Measurements from ENCODE around the gene C2CD4B.

The C2CD4B gene

GRCh38 chr15:62190675-62191074 lies 25.6 kb upstream of the C2CD4B start:
- DNase-seq (ENCODE audit: low read depth) = no peak
- no peak for TF ChIP-seq CTCF (conservative IDR thresholded peaks at IDR 0.05; ENCODE audit: low read length)

GRCh38 chr15:62190274-62190673 lies 25.2 kb upstream of the C2CD4B start:
- H3K4me3 ChIP-seq (ENCODE audit: low read length) = no peak overlapping the region
- TF ChIP-seq CTCF (conservative IDR thresholded peaks at IDR 0.05; ENCODE audit: low read length) = no peak
- no peak for DNase-seq (ENCODE audit: low read depth)

More at GRCh38 chr15:62190675-62191074, 25.6 kb upstream of the C2CD4B start:
- H3K4me3 ChIP-seq (ENCODE audit: low read length) = no peak overlapping the region

GRCh38 chr15:62188744-62189143 lies 23.7 kb upstream of the C2CD4B start:
- no peak for TF ChIP-seq CTCF (conservative IDR thresholded peaks at IDR 0.05; ENCODE audit: low read length)
- DNase-seq (ENCODE audit: low read depth) = no peak
- no peak overlapping the region for H3K4me3 ChIP-seq (ENCODE audit: low read length)

- no peak for TF ChIP-seq CTCF (conservative IDR thresholded peaks at IDR 0.05; ENCODE audit: low read length)
- DNase-seq (ENCODE audit: low read depth) = no peak
- H3K4me3 ChIP-seq (ENCODE audit: low read length) = no peak overlapping the region
Observed at GRCh38 chr15:62187910-62188309, 22.8 kb upstream of the C2CD4B start.

- no peak overlapping the region for H3K4me3 ChIP-seq (ENCODE audit: low read length)
- no peak for DNase-seq (ENCODE audit: low read depth)
- TF ChIP-seq CTCF (conservative IDR thresholded peaks at IDR 0.05; ENCODE audit: low read length) = no peak
Observed at GRCh38 chr15:62187425-62187824, 22.3 kb upstream of the C2CD4B start.

GRCh38 chr15:62186578-62186977 lies 21.5 kb upstream of the C2CD4B start:
- TF ChIP-seq CTCF (conservative IDR thresholded peaks at IDR 0.05; ENCODE audit: low read length) = no peak
- H3K4me3 ChIP-seq (ENCODE audit: low read length) = no peak overlapping the region
- DNase-seq (ENCODE audit: low read depth) = no peak

GRCh38 chr15:62183130-62183529 lies 18.0 kb upstream of the C2CD4B start:
- DNase-seq (ENCODE audit: low read depth) = no peak
- no peak overlapping the region for H3K4me3 ChIP-seq (ENCODE audit: low read length)
- no peak for TF ChIP-seq CTCF (conservative IDR thresholded peaks at IDR 0.05; ENCODE audit: low read length)

All from AG10803 (cell line).